NCI-H2227 (cell line): ENCODE data around the gene PRSS53.
A peak's percentile ranks its signal among the peaks of the same experiment; 100 is the strongest.
"Not testable (repeated sequence)": the region's sequence is repeated elsewhere in the genome, so short reads cannot be mapped to it uniquely, and the experiment has no call there.

Experiments
- DNase-seq: peaks from one replicate; lab custom pipeline; 2025; ENCODE audit not compliant: unreplicated experiment; lab: John Stamatoyannopoulos, UW

Gene PRSS53

DNA sequence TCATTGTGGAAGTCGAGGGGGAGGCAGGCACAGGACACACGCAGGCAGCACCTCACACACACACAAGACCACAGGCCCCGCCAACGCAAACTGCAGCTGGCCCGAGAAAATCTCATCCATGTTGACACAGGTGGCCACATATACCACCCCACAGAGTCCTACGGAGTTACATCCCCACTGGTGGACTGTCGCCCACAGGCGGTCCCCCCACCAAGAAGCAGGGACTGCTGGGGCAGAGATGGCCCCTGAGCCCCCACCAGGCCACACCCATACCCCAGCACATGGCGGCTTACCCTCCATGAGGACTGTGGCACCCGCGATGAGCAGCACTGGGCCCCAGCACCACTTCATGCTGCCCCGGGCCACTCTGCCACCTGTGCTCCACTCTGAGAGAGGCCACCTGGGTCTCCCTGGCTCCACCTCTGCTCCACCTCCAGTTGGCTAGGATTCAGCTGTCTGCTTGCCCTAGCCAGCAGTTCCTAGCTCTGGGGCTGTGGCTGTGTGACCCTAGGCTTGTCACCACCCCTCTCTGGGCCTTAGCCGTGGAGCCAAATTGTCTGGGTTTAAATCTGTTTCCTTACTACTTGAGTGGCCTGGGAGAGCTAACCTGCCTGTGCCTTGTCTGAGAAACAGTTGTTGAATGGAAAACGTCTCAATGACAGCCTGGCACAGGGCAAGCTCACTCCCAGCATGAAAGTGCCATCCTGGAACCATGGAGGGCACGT, at the start of gene PRSS53:
Gene PRSS53 (minus strand): TSS at position 485 of the 725 bp plus-strand sequence. CDS start 134 bp downstream, at position 351.
- no peak for DNase-seq

DNA sequence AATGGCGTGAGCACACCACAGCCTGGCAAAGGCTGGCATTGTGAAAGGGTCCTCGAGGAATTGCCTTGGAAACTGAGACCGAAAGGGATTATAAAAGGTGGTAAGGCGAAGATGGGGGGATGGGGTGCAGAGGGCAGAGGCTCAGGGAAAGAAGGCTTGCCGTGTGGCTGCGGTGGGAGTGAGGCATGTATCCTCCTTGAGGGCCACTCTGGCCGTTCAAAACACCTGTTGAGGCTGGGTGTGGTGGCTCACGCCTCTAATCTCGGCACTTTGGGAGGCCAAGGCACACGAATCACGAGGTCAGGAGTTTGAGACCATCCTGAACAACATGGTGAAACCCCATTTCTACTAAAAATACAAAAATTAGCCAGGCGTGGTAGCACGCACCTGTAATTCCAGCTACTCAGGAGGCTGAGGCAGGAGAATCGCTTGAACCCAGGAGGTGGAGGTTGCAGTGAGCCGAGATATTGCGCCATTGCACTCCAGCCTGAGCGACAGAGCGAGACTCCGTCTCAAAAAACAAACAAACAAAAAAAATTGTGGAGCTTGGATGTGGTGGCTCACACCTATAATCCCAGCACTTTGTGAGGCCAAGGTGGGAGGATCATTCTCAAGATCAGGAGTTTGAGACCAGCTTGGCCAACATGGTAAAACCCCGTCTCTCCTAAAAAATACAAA, 48.2 kb upstream of the PRSS53 start:
- DNase-seq = not testable (repeated sequence)

DNA sequence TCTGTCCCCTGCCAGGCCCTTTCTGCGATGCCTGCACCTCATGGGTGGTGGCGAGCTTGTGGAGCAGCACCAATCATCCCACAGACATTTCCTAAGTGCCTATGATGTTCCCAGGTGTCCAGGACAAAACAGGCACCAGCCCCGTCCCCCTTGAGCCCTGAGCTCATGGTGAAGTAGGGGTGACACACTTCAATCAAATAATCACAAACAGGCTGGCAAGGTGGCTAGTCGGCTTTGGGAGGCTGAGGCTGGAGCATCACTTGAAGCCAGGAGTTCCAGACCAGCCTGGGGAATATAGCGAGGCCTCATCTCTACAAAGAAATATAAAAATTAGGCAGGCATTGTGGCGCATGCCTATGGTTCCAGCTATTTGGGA, 47.5 kb upstream of the PRSS53 start:
- no peak for DNase-seq

DNA sequence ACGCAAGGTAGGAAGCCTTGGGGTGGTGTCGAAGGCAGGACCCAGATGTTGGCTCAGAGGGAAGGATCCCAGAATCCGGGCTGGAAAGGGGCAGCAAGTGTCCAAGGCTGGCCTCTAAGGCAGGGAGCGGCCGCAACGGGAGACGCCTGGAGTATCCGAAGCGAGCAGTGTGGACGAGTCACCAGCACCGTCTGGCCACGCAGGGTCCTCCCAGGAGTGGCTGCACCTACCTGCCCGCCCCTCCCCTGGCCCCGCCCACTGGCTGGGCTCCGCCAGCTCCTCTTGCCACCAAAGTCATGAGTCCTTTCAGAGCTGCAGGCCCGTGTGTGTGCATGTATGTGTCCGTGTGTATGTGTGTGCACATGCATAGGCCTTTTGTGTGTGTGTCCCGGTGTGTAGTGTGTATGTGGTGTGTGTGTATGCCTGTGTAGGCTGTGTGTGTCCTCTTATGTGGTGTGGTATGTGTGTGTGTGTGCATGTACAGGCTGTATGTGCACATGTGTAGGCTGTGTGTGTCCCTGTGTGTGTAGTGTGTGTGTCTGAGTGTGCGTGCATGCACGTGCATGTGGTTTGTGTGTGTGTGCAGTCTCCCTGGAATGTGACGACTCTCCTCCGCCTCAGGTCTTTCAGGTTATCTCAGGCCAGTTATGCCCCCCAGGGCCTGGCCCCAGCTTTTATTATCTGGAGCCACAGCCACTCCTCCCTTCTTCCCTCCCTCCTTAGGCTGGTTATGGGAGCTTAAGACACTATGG, 47.0 kb upstream of the PRSS53 start, which contains the start of gene PRSS8:
Gene PRSS8 (minus strand): TSS at position 193 of the 752 bp plus-strand sequence. CDS start 229 bp downstream, outside the sequence.
- DNase-seq = peak; percentile 45

DNA sequence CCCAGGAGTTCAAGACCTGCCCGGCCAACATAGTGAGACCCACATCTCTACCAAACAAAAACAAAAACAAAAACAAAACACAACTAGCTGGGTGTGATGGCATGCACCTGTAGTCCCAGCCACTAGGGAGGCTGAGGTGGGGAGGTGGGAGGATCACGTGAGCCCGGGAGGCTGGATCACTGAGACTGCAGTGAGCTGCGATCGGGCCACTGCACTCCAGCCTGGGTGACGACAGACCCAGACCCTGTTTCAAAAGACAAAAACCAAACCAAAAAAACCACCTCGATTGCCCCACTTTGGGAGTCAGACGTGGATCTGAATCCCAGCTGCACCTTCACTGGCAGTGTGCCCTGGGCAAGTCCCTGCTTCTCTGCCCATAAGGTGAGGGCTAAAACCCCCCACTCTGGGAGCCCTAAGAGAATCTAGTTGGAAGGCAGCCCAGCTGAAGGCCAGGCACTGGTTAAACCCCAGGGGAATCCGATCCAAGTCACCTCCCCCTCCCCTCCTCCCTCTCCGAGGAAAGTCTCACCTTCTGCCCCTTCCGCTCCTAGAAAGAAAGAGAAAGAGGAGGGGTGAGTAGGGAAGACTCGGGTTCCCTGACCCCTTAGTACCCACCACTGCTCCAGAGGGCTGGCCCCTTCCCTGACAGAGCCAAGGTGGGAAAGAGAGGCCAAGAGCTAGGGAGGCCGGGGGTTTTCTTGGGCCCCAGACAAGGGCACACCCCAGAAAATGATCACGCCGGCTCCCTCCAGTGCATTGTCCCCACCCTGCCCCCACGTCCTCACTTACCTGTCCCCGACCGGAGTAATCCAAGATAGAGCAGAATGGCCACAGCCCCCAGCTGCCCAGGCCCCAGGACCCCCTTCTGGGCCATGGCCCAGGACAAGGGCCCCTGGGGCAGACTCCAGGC, 46.1 kb upstream of the PRSS53 start:
- DNase-seq = peak; percentile 60

DNA sequence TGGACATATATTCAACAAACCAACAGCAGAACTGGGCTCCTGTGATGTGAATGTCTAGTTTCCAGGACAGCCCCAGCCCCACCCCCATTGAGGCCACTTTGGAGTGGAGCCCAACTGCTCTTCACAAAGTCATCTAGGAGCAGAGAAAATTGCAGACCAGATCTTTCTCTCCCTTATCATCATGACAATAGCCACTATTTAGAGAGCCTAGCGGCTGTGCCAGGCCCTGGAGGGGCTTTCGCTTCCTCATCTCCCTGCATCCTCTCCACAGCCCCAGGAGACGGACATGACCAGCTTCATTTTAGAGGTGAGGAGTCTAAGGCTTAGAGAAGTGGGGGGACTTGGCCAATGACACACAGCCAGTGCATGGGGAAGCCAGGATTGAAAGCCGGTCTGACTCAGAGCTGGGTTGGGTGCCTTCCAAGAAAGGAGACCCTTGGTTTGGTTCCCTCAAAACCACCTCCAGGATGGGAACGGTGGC, 45.4 kb upstream of the PRSS53 start:
- DNase-seq = peak; percentile 78

DNA sequence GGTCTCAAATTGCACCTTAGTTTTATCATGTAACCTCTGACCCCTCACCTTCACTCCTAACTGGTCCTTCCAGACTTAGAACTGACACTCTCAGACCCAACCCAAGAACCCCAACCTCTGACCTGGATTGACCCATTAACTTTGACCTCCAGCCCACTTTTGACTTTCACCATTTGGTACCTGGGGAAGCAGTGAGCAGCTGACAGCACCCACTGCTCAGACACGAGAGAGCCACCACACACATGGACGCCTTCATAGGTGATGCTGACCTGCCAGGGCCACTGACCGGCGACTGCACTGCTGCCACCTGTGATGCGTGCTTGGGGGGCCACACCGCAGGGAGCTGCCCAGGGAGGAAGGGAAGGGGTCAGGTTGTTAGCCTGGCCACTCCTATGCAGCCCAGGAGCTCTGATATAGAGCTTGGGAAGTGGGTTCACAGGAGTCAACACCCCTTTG, 44.3 kb upstream of the PRSS53 start:
- no peak for DNase-seq

DNA sequence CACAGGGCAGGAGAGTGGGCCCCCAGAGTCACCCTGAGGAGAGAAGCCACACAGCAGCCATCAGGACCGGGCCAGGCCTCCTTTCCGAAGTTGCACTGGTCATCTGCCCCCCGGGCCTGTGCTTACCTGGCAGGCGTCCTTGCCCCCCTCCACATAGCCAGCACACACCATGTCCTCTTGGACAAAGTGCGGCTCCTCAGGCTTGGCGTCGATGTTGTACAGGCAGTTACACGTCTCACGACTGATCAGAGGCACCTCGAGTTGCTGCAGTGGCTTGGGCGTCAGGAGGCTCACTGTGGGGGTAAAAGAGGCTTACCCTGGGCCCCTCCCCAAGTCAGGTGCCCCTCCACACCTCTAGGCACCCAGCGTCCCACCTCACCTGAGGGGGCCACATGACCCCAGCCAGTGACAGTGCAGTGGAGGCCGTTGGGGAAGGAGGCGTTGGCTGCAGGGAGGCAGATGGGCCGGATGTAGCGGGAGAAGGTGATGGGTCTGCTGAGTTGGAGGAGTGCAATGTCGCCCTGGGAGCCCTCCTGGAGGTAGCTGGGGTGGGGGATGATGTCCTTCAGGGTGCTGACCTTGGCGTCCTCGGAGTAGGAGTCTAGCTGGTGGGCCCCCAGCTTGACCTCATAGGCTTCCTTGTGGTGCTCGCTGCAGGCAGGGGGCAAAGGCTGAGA, 43.7 kb upstream of the PRSS53 start:
- no peak for DNase-seq

DNA sequence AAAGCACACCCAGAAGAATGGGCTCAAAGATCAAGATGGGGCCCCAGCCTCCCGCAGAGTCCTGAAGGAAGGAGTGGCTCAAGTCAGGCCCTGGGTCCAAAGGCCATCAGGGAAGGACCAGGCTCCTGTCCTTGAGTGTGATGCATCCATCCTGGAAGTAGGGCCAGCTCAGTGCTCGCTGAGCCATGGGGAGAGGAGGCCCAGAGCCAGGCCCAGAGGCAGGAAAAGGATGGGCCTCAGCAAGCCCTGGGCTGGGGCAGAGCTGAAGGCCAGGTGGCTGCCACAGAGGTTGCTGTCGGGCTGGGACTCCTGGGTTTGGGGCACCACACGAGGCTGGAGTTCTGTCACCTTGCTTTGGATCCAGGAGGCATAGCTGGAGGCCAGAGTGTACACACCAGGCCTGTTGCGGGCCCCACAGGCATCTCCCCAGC, 43.1 kb upstream of the PRSS53 start:
- no peak for DNase-seq

DNA sequence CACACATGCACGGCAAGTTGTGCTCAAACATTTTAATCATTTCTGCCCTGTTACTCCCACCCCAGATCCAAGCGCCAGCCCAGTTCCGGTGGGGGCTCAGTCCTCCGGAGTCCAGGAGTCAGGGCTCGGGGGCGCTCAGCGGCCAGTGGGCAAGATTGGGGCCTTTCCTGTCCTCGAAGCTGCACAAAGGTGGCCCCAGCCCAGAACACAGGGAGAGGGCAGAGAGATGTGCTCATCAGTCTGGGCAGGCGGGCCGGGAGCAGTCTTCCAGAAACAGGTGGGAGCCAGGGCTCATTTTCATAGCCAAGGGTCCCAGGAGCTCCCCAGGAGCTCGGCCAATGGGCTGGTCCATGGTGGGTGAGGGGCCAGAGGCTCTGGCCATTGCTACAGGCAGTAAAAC, 42.7 kb upstream of the PRSS53 start:
- no peak for DNase-seq

DNA sequence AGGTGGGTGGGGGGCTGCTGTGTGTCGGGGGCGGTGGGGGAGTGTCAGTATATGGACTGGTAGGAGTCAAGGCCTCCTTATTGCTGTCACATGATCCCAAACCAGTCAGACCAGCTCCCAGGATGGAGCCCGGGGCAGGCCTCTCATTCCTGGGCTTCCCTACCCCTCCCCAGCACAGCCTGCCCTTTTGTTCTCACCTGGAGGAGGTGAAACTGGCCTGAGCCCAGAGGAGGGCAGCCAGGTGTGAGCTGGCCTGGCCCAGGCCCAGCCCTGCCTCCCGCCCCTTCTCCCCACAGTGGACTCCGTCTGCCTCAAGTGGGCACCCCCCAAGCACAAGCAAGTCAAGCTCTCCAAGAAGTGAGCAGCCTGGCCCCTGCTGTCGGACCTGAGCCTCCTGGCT, 42.2 kb upstream of the PRSS53 start:
- DNase-seq = no peak

DNA sequence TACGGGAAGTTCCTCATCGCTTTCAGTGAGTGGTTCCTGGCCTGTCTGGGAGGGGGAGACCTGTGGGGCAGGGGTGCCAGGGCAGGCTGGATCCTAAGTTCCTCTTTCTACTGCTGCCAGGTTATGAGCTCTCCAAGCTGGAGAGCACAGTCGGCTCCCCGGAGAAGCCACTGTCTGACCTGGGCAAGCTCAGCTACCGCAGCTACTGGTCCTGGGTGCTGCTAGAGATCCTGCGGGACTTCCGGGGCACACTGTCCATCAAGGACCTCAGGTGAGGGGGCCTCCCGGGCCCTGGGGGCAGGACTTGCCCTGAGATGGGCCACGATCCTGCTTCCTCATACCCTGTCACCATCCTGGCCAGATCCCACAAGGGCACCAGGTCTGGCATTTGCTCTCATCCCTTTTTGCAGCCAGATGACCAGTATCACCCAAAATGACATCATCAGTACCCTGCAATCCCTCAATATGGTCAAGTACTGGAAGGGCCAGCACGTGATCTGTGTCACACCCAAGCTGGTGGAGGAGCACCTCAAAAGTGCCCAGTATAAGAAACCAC, 41.7 kb upstream of the PRSS53 start:
- DNase-seq = no peak

DNA sequence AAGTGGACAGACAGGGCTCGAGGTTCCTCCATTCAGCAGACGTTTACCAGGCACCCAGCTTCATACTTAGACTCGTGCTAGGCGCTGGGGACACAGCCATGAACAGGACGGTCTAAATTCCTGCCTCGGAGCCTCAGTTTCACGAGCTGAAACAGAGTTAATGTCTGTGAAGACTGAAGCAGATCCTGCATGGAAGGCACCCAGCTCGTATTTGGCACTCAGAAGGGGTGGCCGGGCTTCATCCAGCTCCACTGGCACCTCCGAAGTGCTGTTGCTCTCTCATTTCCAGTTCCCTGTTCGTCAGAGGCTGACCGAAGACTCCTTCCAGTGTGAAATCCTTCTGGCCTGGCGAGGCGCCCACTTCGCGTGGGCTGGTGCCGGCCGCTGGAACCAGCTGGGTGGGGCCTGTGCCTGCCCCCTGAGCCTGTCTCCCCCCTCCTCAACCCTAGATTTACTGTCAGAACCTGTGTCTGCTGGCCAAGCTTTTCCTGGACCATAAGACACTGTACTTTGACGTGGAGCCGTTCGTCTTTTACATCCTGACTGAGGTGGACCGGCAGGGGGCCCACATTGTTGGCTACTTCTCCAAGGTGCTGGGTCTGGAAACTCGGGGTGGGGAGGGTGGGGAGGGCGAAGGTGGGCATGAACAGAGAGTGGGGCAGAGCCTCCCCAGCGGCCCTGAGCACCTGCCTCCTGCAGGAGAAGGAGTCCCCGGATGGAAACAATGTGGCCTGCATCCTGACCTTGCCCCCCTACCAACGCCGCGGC, 41.0 kb upstream of the PRSS53 start:
- no peak for DNase-seq

DNA sequence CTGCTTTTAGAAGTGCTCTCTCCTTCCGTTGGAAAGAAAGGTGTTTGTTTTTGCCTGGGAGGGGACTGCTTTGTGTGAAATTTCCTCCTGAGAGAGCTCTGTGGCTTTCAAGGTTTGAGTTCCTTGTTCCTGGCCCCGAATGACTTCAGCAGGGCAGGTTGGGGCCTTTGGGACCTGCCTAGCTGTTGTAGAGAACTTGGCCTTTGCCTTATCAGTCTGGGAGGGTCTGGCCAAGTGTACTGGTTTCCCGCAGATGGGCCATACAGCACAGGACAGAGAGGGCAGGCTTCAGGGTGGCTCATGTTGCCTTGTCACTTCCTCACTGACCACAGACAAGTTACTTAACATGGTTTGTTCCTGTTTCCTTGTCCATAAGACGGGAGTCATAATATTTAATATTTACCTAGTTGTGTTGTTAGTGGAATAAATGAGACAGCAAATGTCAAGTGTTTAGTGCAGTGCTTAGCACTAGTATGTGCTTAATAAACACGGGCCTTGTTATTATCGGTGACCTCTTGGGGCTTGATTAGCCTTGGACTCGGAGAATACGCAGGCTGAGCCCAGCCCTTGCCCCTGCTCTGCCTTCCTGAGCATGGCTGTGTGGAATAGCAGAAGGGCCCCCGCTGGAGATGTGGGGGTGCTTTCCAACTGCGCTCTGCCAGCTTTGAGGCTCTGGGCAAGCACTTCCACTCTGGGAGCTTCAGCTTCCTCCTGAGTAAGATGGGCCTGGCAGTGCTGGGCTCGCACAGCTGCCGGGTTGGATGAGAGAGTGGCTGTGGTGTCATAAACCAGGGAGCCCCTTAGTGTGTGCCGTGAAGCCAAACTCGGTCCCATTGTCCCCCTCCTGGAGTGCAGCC, 40.2 kb upstream of the PRSS53 start:
- no peak for DNase-seq

DNA sequence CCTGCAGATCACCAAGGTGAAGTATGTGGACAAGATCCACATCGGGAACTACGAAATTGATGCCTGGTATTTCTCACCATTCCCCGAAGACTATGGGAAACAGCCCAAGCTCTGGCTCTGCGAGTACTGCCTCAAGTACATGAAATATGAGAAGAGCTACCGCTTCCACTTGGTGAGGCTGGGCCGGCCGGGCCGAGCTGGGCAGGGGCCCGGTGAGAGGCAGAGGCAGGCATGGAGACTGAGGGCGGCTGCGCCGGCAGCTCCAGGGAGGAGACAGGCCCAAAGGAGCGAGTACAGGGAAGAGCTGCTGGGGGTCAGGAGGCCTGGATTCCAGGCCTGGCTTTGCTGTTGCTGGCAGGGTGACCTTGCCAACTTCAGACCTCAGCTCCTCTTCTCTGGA, 38.4 kb upstream of the PRSS53 start:
- DNase-seq = no peak

DNA sequence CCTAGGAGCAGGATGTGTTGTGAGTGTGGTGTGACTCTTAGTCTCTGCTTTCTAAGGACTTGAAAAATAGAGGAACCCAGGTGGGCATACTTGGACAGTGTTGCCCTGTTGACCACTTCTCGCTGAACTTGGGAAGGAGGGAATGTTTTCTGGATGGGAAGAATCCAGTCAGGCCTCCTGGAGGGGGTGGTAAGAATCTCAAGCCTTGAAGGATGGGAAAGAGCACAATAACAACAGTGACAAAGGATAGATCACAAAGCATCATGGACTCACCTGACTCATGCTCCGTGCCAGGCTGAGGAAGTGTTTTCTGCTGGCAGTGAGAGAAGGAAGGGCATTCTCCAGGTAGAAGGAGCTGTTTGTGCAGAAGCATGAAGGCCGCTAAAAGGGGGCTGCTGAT, 37.1 kb upstream of the PRSS53 start:
- DNase-seq = no peak

DNA sequence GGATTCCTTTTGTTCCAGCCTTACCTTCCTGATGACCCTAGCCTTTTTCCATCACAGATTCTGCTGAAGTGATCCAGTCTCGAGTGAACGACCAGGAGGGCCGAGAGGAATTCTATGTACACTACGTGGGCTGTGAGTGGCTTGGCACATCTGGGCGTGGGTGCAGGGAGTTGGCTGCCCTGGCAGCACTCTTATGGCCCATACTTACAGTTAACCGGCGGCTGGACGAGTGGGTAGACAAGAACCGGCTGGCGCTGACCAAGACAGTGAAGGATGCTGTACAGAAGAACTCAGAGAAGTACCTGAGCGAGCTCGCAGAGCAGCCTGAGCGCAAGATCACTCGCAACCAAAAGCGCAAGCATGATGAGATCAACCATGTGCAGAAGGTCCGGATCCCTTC, 31.4 kb upstream of the PRSS53 start:
- no peak for DNase-seq
